KBM-7 (cell line): ENCODE measurements around the gene MEI1.

ENCODE experiments used
- DNase-seq: peaks from one replicate; pipeline ENCODE4 v3.0.0-alpha.2; 2015
- in situ Hi-C: fragments of 300-500 bp; cut with MboI; formaldehyde crosslinking; loops from 2 replicates; pipeline ENCODE4 v1.14.3; 2020; ENCODE audit warnings: low sequenced_read_pairs, low pct_unique_long_range_greater_than_20kb, mixed read lengths

The MEI1 gene

DNA sequence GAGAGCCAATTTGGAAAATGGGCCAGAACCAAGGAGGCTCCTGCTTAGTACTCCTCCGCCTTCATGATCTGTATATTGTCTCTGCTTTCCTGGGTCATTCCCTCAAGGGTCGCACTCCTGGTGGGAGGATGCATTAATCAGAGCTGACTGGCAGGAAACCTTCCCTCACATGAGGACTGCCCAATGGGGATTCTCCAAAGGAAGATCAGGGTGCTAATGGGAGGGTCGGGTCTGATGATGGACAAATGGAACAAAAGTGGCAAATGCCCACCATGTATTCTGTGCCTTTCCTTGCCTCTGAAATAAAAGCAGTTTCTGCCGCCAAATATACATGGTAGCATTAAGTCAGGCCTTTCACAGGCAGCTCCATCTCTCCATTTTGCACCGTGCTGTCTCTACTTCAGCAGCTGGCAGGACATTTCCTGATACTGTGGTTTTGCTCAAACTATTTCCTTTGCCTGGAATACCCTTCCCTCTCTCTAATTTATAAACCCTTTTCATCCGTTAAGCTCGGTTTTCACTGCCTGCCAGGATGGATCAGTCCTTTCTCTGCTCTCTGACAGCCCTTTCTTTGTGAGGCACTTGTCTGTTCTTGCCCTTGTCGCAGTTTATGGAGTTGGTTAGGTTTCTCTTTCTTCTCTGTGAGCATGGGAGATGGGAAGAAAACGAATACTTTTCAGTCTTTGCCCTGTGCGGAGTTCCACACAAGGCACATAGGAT lies 147.1 kb downstream of the MEI1 start:
- in situ Hi-C loops = no loop called here

DNA sequence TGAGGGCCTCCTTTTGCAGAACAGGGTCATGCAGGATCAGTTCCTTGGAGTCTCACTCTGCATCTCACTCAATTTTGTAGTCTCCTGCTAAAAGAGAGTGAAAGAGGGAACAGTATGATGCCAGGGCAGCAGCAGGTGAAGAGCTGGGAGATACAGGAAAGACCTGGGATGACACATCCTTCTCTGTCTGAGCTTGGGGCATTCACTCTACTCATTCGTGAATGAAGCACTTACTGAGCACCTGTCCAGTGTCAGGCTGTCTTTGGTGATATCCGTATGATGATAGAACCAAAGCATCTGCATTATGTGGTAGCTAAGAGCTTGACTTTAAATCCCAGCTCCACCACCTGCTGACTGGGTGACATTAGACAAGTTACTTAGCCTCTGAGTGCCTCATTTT lies 148.0 kb downstream of the MEI1 start:
- DNase-seq = no peak
- in situ Hi-C loops = no loop called here

More for the DNA sequence above, 147.1 kb downstream of the MEI1 start:
- no peak for DNase-seq

GRCh38 chr22:41848468-41848867 lies 149.2 kb downstream of the MEI1 start:
- in situ Hi-C loops = no loop called here
- DNase-seq = peak; percentile 63
